Measurements from ENCODE around the gene HOXD8.

HOXD8 gene

DNA sequence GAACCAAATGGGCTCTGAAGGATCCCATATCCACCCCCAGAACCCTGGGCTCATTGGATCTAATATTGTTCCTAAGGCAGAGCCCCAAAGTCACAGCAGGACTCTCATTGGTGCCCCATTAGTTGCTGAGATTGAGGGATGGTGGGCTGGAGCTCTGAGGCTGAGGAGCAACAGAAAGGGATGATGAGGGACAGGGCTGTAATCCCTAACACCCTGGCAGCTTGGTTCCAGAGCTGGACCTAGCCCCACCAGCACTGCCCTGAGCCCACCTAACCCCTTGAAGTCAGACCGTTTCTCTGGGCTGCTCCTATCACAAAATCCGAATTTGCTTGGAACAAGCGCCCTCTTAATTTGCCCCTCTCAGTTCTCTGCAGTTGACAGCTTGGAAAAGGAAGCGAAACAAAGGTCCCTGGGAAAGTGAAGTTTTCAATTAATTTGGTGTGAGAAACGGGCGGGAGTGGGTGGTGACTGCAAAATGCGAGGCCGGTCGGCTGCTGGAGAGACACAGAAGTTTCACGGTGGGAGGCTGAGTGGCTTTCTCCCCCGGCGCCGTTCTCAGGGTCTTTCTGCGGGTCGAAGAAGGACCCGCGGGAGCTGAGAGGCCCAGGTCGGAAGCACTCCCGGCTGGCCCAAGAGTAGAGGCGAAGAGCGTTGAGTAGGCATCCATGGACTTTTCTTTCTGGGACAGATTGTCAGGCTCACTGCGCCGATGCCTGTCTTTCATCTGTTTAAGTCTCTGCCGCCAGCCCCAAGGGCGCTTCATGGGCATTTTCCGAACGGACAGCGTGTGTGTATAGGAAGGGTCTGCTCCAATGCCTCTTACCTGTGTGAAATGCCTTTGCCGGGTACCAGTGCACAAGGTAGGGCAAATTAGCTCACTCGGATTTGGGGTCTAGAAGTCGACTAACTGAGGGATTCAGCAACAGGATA, 37.9 kb upstream of the HOXD8 start:
- DNase-seq, result peak; percentile 17

DNA sequence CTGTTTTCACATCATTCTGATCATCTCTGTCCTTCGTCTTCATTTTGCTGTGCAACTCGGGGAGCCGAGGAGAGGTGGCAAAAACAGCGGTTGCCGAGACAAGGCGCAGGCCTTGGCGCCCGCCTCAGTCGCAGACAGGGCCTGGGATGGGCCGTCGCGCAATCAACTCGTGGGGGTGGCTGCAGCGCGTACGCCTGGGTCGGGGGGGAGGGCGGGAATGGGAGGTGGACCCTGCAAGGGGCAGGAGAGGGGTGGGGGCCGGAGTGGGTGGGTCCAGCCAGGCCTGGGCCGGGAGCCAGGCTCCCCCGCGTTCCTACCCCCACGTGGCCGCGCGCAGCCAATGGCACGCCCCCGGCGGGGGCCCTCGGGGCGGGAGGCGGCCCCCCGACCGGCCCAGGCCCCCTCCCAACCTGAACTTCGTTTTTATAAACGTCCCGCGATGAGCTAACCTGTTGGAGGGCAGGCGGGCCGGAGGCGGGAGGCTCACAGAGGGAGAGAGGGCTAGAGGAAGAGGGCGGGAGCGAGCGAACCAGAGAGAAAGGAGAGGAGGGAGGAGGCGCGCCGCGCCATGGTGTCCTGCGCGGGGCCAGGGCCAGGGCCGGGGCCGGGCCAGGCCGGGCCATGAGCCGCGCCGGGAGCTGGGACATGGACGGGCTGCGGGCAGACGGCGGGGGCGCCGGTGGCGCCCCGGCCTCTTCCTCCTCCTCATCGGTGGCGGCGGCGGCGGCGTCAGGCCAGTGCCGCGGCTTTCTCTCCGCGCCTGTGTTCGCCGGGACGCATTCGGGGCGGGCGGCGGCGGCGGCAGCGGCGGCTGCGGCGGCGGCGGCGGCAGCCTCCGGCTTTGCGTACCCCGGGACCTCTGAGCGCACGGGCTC, 37.0 kb upstream of the HOXD8 start, which contains the start of gene HOXD13:
Gene HOXD13 (plus strand): TSS at position 452 of the 875 bp plus-strand sequence. CDS start 170 bp downstream, at position 622.
- no peak for DNase-seq

DNA sequence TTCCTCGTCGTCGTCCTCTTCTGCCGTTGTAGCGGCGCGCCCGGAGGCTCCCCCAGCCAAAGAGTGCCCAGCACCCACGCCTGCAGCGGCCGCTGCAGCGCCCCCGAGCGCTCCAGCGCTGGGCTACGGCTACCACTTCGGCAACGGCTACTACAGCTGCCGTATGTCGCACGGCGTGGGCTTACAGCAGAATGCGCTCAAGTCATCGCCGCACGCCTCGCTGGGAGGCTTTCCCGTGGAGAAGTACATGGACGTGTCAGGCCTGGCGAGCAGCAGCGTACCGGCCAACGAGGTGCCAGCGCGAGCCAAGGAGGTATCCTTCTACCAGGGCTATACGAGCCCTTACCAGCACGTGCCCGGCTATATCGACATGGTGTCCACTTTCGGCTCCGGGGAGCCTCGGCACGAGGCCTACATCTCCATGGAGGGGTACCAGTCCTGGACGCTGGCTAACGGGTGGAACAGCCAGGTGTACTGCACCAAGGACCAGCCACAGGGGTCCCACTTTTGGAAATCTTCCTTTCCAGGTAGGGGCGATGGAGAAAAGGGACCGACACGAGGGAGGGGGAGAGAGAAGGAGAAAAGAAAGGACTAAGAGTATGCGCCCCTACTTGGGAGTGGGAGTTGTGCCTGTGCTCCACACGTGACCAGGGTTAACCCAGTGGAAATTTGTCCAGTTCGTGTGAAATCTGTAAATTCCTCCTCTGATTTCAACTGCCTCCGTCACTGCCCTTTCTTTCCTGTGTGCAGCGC, 36.2 kb upstream of the HOXD8 start:
- no peak for DNase-seq

DNA sequence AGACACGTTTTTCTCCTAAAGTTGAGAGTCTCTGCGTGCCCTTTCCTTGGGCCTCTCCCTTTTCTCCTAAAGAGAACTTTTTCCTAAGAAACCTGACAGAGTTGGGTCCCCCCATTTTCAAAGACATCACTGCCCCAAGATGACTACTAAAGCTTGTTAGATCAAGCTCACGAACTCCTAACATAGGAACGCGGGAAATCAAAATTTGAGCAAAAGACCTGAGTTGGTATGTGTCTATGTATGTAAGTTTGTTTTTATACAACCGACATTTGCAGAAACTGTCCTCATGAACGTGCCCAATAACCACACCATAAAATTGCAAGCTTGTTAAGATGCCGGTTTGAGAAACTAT, 35.6 kb upstream of the HOXD8 start:
- no peak for DNase-seq

DNA sequence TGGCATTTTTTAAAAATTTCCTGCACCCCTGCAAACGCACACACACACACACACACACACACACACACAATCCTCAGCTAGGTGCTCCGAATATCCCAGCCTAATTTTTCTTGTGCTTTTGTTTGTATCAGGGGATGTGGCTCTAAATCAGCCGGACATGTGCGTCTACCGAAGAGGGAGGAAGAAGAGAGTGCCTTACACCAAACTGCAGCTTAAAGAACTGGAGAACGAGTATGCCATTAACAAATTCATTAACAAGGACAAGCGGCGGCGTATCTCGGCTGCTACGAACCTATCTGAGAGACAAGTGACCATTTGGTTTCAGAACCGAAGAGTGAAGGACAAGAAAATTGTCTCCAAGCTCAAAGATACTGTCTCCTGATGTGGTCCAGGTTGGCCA, 35.2 kb upstream of the HOXD8 start:
- DNase-seq, result no peak

DNA sequence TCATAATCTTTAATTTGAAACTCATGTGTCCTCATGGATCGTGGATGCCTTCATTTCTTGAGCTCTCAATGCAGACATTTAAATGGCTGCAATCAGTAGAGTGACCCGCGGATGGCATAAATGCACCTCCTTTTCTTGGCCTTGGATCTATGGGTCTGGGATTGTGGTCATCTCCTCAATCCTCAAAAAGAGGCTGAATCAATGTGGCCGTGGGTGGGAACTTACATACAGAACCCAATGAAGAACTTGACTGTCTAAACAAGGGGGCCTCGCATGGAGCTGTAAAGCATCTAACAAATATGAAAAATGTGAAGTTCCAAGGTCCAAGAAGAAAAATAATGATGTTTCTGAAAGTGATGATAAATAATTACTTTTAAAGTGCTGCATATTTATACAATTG, 34.1 kb upstream of the HOXD8 start:
- DNase-seq, result no peak

DNA sequence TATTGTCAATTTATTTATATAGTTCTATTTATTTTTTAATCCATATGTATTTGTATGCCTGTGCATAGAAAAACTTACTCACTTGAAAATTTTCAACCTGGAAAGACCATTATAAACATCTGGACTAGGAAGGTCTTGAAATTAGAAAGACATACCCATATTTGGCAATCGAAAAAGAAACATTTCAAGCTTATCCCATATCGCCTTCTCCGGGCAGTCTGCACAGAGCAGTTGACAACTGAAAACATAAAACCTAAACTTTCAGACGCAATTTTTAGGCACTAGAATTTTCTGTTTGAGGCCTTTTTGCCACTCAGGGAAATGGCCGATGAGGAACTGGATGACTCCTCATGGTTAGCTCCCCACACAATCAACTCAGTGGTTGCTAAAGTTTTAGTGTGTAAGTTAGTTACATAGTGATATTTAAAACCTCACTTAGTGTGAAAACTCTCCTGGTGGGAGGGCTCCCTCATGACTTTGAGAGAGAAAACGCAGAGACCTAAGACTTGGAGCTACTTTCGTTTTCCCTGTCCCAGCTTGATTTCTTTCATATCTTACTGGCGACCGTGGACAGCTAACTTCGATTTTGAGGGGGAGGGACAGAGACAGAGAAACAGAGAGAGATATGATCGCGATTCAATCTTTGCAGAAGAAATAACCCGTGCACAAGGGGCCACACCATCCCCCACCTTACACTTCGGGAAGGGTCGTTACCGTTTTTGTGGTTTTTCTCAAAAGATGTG, 33.1 kb upstream of the HOXD8 start:
- no peak for DNase-seq

DNA sequence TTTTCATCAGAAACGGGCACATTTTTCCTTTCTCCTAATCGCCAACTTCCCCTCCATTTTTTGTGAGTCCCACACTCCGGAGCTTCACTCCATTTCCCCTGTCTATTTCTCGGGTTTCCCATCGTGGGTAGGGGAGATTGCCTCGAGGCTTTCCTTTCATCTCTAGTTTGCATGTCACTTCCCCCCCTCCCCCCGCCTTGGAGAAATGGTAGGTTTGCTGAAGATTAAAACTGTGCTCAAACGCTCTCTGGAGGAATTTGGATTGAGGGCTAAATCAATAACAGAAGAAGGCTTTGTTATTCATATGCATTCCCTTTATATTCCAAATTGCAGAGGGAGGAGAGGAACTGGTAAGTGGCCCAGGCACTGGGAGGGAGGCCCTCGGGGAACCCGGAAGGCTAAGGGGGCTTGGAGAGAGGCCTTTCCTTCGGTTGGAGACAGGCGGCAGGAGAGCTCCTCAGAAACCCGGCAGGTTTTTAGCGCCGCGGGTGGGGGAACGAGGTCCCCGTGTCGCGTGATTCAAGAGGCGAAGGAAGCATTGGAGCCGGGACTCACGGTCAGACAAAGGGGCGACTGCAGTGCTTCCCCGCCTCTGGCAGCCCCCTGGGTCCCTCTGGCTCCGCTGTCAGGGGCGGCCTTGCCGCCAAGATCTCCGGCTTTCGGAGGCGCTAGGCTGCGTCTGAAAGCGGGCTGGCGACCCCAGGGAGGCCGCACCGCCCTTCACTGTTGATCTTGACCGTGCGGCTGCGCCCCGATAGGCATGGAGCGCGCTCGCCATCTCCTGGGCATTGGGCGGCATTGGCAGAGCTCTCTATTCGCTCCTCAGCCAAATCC, 32.3 kb upstream of the HOXD8 start:
- peak; percentile 35 for DNase-seq

DNA sequence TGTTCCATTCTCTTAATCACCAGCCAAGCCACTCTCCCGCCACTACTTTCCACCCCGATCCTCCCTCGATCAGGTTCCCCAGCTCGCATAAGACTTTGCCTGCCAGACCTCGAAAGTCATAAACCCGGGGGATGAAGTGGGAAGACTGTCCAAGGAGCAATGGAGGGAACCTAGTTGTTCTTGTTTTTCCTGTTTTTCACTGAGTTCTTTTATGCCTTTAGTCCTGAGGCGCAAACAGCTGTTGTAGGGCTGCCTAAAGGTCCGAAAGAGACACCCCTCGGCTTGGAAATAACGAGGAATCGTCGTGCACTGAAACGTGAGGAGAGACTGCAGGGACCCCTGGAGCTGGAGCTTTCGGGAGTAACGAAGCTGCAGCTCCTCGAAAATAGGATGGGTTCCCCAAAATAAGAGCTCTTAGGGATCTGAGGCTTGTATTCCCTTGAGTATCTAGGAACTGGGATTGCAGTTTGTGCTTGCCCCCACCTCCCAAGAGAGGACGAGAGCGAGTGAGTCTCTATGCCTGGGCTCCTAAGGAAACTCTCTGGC, 31.6 kb upstream of the HOXD8 start:
- no peak for DNase-seq

DNA sequence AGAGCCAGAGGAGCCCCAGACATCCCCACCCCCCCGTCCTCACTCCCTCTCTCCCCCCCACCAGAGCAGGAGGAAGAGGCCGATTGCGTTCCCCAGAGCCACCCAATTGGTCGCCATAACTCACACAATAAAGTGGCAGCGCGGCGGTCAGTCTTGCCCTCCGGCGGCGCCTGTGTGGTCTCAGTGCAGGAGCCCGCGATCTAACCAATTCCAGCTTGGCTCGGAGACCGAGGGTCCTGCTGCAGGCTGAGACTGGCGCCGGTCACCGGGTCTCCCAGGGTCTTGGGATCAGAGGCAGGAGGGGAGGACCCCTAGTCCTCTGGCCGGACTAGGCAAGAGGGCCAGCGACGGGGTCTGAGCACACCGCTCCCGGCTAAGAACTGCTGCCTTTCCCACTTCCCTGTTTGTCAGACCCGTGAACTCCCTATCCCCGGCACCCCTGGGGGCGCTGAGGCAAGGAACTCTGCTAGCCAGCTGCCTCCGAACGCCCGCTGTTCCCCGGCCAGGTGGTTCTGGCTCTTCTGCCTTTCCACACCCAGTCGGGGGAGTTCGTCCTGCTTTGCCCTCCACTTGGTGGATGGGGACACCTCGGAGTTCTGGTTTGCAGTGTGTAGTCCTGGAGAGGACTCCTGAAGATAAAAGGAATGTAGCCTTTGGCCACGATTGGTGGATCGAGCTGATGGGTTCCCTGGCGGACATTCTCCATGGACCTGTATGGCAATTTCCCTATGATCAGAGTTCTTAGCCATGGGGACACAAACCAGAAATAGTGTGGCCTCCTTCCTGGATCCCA, 30.9 kb upstream of the HOXD8 start:
- DNase-seq, result no peak

DNA sequence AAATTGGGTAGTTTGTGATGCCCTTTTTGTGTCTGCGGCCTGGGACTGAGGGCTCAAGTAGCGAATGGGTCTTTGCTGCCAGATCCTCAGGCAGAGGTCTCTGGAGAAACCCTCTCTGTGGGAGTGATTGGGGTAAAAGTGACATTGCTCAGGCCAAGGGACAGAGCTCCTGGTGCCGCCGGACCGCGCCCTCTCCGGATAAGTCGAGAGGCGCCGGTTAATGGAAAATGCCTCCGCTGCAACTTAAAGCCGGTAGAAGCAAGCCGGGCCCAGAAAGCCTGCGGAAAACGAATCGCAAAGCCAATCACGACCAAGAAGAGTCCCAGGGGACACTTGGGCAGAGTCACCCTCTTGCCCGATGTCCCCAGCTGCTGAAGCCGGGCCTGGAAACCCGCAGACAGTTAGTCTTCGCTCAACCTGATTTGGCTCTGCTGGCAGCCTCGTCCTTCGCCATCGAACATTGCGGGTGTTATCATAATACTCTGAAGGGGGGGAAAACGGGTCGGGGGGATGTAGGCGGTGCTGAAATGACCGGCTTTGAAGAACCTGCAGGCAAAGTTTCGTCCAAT, 30.3 kb upstream of the HOXD8 start:
- no peak for DNase-seq

DNA sequence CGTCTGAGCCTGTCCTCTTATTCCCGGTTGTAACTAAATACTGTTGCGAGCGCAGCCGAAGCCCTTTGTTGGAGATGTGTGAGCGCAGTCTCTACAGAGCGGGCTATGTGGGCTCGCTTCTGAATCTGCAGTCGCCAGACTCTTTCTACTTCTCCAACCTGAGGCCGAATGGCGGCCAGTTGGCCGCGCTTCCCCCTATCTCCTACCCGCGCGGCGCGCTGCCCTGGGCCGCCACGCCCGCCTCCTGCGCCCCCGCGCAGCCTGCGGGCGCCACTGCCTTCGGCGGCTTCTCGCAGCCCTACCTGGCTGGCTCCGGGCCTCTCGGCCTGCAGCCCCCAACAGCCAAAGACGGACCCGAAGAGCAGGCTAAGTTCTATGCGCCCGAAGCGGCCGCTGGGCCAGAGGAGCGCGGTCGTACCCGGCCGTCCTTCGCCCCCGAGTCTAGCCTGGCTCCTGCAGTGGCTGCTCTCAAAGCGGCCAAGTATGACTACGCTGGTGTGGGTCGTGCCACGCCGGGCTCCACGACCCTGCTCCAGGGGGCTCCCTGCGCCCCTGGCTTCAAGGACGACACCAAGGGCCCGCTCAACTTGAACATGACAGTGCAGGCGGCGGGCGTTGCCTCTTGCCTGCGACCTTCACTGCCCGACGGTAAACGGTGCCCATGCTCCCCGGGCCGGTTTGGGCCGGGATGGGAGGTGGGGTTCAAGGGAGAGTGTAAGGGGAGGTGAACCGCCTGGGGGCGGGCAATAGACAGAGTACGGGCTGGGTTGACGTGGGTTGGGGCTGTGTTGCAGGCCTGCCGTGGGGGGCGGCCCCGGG, 29.6 kb upstream of the HOXD8 start, which contains the start of gene HOXD12:
Gene HOXD12 (plus strand): TSS at position 68 of the 819 bp plus-strand sequence. CDS start 7 bp downstream, at position 75.
- no peak for DNase-seq

DNA sequence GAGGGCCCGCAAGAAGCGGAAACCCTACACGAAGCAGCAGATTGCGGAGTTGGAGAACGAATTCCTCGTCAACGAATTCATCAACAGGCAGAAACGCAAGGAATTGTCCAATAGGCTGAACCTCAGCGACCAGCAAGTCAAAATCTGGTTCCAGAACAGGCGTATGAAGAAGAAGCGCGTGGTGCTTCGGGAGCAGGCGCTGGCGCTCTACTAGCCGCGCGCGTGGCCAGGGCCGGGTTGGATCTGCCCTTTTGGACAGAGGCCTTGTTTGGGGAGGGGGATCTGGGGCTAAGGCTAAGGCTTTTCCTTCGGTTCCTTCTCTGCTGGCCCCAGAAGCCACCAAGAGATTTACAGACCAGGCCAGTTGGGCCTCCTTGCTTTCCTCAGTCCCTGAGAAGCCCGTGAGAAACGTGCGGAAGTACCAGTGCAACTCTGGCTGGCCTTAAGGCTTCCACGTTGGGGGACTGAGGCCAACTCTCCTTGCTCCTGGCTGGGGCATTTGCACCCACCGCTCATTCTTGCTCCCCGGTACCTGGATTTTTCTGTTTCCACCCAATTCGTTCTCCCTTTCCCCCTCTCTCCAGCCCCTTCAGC, 28.9 kb upstream of the HOXD8 start:
- no peak for DNase-seq

DNA sequence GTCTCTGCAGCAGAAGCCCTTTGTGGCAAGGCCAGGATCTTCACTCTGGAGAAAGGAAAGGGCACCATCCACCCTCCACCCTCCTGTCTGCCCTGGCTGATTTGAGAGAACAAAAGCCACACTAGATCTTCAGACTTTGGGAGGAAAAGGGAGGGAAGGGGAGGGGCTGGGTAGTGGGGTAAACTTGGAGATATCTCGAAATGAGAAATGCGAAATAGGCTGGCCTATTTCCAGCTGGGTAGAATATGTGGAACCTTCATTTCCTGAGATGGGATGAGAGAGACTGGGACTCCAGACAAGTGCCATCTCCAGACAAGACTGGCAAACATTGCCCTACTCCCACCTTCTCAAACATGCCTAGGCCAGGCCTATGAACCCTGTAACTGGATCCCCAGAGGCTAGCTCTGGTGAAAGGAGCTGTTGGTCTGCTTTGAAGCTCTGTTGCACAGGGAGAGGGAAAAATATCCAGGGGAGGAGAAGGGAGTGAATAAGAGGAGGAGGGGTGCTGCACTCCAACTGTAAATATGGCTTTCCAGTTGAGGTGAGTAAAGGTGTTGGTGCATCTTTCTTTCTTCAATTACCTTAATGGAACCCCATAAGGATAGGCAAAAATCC, 28.2 kb upstream of the HOXD8 start:
- DNase-seq, result no peak

DNA sequence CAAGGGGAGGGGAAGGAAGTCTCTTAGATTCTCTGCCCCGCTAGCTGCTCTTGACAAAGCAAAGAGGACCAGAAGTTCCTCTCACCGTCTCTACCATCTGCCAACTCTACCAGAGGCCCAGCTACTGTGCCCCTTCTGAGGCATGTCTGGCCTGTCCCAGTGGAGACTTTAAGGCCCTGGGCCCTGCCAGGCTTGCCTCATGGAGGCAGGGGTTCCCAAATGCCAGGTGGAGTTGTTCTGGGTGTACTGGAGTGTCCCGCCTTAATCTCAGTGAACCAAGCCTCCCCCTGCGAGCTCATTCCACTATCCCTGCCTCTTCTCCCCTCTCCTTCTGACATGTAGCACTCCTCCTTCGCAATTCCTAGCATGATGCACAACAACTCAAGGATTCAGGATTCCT, 27.7 kb upstream of the HOXD8 start:
- DNase-seq, result no peak

DNA sequence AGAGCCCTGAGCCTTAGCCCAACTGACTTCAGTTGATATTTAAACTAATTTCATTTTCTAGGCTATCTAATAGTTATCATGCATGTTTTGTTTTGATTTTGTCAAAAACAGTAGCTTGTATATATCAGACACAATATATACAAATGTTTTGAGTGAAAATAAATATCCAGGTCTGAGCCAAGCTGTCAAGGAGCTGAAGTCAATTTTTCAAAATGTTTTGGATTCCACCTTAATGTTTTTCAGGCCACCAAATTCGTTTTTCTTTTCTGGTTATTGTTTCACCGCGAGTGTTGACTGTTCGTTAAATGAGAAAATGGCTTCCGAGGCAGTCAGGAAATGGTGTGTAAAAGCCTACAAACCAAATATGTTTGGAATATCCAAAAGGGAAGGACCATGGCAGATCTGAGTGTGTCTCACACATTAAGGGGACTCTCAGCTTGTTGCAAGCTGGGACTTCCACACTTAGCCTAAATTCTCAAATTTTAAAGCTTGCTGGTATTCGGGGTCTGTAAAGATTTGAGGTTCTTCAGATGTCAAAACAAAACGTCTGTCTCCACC, 27.1 kb upstream of the HOXD8 start:
- no peak for DNase-seq

DNA sequence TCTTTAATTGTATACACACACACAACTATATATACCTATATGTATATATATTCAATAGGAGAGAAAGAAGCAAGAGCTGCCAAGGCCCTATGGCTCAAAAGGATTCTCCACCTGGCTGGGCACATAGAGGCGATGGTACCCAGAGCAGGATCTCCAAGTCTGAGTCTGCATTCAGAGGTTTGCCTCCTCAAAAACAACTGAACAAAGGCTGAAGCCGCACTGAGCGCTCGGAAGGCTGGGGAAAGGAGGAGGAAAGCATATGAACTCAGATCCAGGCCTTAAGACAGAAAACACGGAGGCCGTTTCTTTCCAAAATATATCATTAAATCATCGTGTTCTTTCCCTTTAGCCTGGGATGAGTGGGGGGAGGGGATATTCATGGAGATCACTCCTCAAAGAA, 26.3 kb upstream of the HOXD8 start:
- DNase-seq, result no peak
